Fibroblast of upper back skin (primary cell): ENCODE data around the gene MAD1L1.

Experiments
- DNase-seq: peaks from one replicate; pipeline ENCODE4 v3.0.0-alpha.2; 2013

MAD1L1 gene

DNA sequence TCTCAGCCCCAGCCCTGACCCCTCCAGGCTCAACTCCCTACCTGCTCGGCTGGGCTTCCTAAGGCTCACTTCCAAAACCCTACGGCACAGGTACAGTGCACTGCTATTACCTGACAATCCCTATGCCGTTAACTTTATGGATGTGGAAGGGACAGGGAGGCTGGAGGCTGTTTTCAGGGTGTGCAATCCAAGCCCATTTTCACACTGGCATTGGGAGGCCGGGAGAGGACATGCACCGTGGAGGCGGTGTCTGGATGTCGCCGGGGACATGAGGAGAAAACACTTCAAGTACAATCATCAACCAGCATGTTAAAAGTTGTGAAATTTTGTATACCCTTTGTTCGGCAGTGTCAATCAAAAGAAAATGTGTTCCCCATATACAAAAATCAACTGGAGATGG is 80.1 kb downstream of the MAD1L1 start:
- no peak for DNase-seq

GRCh38 chr7:2151801-2152612 is 80.7 kb downstream of the MAD1L1 start:
- no peak for DNase-seq

DNA sequence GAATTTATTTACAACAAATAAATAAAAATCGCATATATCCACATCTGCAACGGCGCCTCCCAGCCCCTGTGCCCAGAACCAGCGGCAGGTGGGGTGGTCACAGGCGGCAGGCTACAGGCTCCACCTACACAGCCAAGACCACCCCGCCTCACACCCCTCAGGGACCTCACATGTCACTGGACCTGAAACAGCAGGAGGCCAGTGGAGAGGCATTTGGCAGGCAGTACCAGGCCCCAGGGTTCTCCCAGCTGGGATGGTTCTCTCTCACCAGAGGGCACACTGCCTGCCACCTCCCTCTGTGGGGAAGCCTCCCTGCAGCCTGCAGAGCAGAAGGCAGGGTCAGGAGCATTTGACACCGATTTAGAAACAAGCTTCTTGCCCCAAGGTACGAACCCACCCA is 81.5 kb downstream of the MAD1L1 start:
- DNase-seq = no peak

GRCh38 chr7:2150445-2150815 is 82.3 kb downstream of the MAD1L1 start:
- DNase-seq = no peak

DNA sequence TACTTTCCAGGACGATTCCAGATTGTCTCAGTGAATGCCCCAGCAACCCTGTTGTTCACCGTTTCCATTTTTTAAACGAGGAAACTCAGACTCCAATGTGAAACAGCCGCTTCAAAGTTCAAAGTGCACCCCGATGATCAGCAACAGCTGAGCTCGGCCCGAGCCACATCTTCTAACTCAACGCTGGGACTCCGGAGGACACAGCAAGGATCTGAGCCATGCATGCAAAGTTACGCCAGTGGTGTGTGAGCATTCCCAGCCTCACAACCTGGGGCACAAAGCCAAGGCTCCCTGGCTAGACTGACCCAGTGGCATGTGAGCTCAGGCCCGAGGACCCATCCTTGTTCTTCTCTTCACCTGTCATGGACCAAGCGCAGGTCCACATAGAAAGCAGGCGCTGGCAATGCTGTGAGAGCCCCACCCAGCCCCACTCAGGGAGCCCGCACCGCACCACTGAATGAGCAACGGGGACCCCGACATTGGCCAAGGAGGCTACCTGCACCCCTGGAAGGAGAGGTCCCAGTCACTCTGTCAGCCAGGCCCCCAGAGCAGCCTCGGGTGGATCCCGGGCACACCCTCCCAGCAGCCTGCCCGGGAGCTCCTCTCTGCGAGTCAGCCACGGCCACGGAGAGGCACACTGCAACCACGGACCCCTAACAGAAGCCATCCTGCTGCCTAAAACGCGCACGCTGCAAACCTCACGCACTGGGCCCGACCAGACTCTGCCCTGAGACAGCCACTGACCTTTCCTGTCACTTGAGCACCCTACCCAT is 82.9 kb downstream of the MAD1L1 start:
- DNase-seq = no peak

- DNase-seq = no peak
These were observed 83.9 kb downstream of the MAD1L1 start for GRCh38 chr7:2148814-2149213.

GRCh38 chr7:2148189-2148588 is 84.6 kb downstream of the MAD1L1 start:
- no peak for DNase-seq

DNA sequence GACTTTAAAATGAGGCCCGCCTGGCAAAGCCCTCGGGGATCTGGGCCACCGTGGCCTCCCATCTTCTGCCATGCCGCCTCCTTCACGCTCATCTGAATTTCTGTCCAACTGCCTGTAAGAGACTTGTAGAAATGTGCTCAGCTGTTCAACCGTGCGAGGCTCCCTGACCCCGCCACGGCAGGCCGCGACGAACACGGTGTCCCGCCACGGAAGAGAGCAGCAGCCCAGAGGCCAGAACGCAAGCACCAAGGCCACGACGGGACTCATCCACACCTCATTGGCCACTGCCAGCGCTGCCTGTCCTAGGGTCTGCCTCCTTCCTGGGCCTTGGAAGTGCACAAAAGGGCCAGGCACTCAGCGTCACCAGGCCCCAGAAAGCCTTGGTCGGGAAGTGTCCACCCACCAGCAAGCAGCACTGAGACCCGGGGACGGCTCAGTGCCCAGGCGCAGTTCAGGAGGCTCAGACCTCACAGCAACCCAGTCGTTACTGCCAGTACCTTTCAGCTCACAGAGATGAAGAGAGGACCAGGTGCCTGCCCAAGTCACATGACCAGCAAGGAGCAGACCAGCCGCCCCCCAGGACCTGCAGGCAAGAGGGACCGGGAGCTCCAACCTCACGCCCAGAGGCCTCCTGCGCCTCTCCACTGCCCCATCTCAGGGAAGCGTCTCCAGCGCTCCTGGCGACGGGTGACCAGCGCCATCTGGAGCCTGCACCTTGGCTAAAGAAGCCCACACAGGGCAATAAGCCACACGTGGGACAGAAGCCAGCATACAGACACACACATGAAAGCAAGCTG is 85.9 kb downstream of the MAD1L1 start:
- no peak for DNase-seq

DNA sequence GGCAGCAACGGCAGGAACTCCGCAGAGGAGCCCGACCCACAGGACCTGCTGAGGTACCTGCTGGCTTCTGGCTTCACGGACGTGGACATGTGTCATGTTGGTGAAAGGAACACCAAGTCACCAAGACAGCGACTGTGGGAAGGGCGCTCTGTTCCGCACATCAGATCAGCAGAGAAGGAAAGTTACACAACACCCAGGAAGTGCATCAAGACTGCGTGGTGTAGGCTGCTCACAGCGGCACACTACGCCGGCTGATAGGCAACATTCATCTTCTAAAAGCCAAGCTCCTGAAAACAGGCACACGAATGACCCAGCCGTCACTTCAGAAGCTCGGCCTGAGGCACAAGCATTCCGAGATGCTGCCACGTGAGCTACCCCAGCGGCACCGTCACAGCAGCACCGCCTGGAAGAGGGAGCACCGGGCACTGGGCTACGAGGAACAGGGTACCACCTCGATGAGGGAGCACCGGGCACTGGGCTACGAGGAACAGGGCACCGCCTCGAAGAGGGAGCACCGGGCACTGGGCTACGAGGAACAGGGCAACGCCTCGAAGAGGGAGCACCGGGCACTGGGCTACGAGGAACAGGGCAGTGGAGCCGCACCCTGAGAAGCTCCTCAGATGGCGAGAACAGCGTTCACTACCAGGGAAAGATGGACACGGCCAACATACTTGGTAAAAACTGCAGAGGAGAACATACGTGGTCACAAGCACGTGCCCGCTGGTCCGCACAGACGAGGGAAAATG is 86.7 kb downstream of the MAD1L1 start:
- no peak for DNase-seq

DNA sequence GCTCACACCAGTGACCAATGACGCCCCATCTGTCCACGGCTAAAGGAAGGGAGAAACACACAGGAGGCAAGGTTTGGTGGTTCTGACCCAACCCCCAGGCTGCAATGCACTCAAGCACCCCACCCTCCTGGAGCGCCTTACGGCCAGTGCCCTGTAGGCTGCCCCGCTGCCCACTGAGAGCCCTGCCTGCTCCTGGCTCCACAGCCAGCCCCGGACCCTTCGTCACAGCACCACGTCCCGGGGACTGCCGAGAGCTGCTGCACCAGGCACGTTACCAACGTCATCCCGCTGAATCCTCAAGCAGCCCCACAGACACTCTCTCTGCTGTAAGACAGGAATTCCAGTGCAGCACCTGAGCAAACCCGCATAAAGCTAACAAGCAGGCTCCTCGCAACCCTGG is 87.8 kb downstream of the MAD1L1 start:
- no peak for DNase-seq

GRCh38 chr7:2143981-2144595 is 88.7 kb downstream of the MAD1L1 start:
- no peak for DNase-seq

- DNase-seq = no peak
These were observed 89.3 kb downstream of the MAD1L1 start for GRCh38 chr7:2143450-2143849.

DNA sequence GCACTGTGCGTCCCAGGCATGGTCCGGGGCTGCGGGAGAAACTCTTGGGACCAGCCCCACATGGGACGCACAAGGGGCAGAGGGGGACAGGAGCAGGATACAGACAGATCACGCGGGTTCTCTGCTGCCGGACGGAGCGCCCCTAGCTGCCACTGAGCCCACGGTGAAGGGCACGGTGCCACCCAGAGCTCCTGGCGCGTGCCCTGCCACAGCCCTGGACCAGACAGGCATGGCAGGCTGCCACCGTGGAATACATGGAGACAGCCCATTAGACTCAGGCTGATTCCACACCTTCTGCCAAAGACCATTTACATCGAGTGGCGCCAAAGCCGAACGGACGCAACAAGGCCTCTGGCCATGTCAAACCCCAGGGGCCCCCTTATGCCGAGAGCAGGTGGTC is 90.4 kb downstream of the MAD1L1 start:
- DNase-seq = no peak

GRCh38 chr7:2141651-2142050 is 91.1 kb downstream of the MAD1L1 start:
- DNase-seq = no peak

- DNase-seq = no peak
These were observed 91.7 kb downstream of the MAD1L1 start for GRCh38 chr7:2141021-2141410.

- DNase-seq = no peak
These were observed 92.3 kb downstream of the MAD1L1 start for GRCh38 chr7:2140216-2141020.

GRCh38 chr7:2139004-2139699 is 93.6 kb downstream of the MAD1L1 start:
- no peak for DNase-seq

DNA sequence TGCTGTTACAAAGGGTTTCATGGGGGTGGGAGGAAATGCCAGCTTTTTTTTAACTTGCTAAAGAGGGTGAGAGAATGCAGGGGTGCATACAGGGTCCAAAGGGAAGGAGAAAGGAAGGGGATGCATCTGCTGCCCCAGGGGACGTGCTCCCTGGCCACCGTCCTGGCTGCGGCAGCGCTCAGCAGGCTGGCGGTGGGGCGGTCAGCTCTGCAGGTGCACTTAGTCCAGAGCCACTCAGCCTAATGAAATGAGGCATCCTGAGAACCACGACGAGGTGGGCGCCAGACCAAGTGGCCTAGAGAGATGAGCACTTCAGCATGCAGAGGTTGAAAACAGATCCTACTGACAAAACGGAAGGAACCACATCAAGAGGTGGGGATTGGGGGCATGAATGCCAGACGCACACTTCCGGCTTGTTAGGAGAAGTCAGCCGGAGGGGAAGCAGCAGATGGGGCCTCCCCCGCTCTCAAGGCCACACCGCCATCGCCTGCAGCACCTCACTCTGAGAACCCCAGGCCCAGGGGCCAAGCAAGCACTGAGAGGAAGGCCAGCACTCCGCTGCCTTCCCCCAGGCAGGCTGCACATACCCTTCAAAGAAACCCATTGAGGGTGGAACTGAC is 94.5 kb downstream of the MAD1L1 start:
- no peak for DNase-seq

DNA sequence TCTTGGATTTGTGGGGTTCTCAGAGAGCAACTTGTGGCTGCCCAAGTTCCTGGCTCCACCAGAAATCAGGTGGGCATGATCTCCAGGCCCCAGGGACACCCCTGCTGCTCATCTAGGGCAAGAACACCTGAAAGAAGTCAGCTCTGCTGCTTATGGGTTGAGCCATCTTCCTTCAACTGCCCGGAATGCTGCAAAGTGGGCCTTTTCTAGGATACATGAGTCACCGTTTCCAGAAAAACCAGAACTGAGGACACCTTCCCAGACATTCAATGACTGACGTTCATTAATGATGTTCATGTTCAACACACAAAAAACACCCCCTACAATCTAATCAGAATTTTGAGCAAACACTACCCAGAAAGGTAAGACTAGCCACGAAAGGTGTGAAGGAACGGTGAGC is 98.0 kb downstream of the MAD1L1 start:
- DNase-seq = no peak

- DNase-seq = no peak
These were observed 100.5 kb downstream of the MAD1L1 start for GRCh38 chr7:2132243-2132642.
